GM21717 (cell line): ENCODE data around the gene ABCA12.
A peak's percentile ranks its signal among the peaks of the same experiment; 100 is the strongest.

Source experiments
- ATAC-seq: cut with Tn5 transposase; IDR thresholded peaks from one replicate; pipeline ENCODE4 v1.9.1; 2021; ENCODE audit warnings: mild to moderate bottlenecking, moderate library complexity; ENCODE audit not compliant: unreplicated experiment

The ABCA12 gene

DNA sequence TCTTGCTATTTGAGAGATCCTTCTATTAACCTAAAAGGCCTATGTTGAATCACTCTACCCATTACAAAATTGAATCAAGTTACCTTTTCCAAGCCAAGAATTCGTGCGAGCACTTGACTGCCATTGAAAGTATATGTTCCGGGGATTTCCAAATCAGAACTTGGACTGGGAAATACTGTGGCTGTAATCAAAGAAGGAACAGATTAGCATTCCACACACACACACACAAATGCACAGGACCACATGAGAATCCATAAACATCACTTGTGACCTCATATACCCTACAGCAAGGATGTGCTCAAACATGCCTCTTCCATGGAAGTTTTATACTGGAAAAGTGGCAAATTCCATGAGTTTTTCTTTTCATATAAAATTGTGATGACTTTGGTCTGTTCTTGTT is 86.0 kb downstream of the ABCA12 start:
- ATAC-seq, result no peak

DNA sequence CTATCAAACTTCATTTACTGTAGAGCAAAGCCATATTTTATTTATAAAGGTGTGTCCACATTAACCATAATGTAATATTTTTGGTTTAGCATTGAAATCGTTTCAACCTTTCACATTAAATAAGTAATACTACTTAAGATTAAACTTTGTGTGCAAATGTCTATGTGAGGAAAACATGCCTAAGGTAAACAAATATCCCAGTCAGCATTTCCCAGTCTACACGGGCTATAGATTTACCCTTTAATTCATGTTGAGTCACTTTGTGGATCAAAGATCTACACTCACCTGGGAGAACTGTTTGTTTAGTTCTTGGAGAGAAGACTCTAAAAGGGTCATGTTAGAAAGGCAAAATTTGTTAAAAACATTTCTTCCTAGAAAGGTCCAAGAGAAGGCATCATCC is 89.1 kb downstream of the ABCA12 start:
- ATAC-seq, result no peak

DNA sequence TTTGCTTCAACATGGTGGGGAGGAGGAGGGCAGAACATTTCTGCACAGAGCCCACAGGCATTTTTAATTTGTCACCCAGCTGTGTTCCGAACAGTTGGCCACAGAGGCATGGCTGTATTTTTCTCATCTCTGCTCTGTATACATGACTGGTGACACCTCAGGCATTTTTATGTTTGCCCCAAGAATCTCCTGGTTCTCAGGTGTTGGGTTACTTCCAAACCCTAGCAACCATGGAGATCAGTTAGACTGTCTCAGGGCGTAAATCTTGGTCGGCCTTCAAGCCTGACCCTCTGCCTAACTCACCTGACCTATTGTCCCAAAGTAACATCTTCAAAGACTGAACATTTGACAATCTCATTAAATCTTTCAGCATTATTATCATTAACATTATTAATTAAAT is 100.0 kb downstream of the ABCA12 start:
- ATAC-seq, result no peak

DNA sequence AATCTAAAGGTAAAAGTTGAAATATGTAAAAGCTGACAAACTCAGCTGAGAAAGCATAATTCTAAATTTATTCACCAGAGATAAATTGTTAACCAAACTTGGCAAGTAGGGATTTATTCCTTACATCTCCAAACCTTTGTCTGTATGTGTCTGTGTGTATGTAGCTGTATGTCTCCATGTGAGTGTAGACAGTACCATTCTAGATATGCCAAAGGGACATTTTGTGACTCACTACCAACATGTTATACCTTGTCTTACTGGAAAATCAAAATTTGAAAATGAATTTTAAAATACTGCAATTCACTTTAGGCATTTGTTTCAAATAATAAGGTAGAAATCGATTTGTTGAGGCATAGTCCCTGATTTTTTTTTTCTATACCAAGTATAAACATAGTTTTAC is 102.1 kb downstream of the ABCA12 start:
- ATAC-seq, result no peak

DNA sequence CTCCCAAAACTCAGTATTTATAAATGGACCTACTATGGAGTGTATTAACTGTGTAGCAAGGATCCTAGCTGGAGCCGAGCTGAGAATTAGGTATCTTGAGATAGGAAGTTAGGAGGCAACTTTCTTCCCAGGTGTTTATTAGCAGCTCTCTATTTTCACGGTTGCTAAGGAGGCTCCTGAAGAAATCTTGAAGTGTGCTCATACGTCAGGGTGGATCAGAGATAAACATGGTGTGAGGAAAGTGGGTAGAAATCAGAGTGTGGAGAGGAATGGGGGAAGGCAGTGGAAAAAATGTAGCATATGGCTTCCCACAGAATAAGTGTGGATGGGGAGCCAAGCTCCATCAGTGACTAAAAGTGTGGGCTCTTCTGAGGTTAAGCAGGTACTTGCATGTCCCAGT is 104.3 kb downstream of the ABCA12 start:
- no peak for ATAC-seq

DNA sequence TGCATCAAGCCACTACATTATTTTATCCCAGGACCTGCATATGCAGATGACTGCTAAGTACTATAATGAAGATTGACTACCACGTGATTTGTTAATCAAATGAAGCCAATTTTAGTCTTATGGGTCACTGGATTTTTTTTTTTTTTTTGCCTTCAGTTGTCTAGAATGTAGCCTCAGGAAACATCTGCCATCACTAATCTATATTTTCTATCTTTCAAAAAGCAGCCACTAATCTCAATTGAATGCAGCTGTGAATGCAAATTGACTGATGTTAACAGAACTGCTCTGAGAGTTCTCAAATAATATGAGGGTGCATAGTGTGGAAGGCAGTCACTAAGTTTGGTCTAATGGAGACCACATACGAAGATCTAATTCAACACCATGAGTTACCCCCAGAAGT is 106.3 kb downstream of the ABCA12 start:
- no peak for ATAC-seq

DNA sequence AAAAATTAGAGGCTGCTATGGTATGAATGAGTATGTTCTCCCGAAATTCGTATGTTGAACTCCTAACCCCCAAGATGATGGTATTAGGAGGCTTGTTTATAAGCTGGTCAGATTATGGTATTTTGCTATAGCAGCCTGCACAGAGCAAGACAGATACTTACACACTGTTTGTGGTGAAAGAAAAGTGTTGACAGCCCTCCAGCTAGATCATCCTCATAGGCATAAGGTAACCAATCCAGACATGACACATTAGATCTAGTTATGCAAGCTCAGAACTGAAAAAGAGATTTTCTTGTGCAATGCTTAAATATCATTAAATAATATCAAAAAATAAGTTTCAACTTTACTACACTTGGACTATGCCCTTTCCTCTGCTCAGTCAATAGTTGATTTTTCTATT is 107.1 kb downstream of the ABCA12 start:
- no peak for ATAC-seq

DNA sequence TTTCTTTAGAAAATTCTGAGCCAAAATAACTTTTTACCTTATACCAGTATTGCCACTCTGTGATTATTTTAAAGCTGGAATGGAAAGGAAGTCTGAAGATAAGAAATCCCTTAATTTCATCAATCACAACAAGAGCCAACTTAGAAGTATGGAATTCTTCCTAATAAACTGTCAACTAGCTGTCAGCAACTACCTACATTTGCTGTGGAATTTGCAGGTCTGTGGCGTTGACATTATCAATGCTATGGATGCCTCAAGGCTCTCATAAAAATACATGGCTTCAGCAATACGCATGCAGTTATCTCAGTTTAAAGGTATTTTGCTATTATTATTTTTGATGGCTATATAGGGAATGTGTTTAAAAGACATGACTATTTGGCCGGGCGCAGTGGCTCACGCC is 108.5 kb downstream of the ABCA12 start:
- no peak for ATAC-seq

DNA sequence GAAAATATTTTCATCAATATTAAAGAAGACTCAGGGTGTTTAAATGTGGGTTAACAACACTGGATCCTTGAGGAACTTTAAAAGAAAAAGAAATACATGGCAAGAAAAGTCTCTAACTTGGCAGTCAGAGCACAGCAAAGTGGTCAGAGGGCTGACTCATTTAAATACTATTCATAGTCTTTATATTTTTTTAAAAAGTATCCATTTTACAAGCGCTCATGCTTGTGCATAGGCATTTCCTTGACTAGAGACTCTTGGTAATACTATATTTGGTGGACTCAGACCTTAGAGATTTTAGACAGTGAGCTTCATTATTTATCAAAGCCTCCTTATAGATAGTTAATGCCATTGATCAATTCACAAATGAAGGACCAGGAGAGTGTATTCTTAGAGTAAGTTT is 110.2 kb downstream of the ABCA12 start:
- no peak for ATAC-seq

DNA sequence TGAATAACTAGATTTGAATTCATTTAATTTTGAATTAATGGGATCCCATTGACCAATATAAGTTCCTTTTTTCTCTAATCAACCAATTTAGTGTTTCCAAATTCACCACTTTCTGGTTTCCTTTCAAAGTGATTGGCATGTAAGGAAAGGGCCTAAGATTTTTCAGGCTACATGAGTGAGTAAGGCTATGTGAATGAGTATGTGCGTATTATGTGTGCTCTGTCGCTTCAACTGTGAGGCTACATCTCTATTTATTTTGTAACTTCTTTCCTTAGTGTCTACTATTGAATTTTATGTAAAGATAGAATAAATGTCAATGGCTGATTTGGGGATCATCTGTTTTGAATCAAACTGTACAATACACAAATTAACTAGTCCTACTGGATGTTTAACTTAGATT is 110.6 kb downstream of the ABCA12 start:
- no peak for ATAC-seq

DNA sequence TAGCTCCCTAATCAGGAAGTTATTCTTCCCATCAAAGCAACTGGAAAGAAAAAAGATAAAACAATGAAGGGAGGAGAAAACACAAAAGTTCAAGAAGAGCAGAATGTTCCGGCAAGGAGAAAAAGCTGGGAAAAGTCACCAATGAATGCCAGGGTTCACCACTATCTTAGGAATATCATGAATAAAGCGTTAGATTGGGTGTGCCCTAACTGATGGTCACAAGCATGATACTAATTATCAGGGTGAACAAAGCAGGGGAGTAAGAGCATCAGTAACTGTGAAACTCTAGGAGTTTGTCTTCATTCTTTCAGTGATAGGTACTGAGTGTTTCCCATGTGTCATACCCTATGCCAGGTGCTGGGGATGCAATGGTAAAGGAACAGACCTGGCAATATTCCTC is 115.5 kb downstream of the ABCA12 start:
- ATAC-seq, result no peak

DNA sequence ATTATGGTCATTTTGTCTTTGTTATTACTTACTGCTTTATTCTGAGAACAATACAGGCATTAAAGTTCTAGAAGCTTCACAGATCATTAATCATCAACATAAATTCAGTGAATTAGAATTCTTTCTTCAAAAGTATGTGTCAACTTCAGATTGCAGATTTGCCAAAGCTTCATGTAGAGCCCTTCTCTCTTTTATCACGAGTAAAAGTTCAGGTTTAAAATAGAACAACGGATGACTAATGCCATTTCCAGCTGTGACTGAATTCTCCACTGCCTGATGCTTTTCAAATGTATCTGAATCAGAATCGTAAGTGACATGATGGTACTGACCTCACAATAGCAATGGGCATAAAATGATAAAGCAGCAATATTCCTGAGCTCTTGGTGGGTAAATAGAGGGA is 116.0 kb downstream of the ABCA12 start:
- ATAC-seq, result no peak

DNA sequence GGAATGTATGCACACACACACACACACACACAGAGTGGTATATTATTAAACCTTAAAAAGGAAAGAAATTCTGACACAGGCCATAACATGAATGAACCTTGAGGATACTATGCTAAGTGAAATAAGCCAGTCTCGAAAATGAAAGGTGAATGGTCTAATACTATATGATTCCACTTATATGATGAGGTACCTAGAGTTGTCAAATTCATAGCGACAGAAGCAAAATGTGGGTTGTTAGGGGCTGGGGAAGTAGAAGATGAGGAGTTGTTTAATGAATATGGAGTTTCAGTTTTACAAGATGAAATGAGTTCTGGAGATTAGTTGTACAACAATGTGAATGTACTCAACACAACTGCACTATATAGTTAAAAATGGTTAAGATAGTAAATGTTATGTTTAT is 118.1 kb downstream of the ABCA12 start:
- ATAC-seq, result peak; percentile 63

DNA sequence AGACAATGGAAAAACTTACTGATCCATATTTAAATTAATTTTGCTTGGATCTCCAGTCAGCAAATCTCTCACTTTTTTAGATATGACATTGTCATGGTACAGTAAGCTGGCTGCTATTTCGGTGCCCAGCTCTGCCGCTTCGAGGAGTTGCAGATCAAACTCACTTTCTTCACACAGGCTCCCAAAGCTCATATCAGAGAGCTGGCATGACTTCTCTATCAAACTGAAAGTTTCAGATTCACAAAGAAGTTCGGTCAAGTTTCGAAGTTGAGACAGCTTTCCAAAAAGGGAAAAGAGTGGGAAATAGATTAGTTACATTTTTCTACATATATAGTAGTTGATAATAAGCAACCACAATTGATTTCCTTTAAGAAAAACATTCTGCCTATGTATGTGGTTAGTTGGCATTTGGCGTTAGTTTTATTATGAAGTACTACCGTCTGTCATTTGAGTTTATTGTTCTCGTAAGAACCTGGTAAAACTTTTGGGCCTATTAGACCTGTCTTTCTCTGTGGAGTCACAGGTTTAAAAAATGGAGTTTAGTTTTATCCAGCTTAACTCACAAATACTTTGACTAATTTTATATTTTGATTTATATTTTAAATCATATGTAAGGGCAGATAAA is 118.8 kb downstream of the ABCA12 start:
- peak; percentile 69 for ATAC-seq

DNA sequence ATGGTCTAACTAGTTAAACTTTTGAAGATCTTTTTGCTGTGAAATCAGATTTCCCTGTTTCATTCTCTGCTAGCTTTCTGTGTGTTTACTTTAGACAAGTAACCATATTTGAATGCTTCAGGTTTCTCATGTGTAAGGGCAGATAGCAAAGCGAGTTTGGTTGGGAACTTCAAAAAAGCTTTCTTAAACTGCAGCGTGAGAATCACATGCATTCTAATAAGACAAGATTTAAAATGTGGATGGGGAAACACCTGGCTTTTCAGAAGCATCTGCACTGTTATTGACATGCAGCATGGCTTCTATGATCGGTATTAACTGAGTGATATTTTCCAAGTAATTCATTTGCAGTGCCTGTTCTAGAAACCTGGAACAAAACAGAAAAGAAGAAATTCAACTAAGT is 119.3 kb downstream of the ABCA12 start:
- ATAC-seq, result peak; percentile 39

DNA sequence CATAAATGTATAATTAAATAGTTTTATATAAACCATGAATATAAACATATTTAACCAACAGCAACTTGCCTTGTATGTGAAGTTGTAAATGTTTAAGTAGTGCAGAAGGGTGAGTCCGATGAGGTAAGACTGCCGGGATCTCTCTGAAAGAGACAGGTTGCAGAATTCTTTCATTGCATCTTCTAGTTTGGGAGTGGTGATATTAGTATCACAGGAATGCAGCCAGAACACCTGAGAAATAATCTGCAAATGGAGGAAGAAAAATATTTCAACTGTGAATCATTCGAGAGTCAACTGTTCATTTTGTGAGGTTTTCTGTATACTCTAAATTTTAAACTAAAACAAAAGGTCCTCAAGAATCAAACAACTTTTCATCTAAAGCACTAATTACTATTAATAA is 123.0 kb downstream of the ABCA12 start:
- no peak for ATAC-seq

DNA sequence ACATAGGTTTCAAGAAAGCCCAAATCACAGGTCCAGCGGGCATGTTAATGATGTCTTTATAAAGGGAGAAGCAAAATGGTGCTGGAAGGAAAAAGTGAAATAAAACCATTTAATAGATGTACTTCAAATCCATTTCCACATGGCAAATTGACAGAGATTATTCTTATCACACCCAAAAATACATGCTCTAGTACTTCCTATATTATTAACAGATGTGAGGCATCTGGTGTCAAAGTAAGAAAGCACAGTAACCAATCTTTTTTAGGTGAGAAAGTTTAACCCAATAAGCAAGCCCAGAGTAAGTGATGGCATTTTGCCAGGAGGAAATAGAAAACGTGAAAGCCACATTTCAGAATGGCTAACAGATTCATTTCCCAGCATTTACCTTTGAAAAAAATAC is 128.0 kb downstream of the ABCA12 start:
- ATAC-seq, result no peak

DNA sequence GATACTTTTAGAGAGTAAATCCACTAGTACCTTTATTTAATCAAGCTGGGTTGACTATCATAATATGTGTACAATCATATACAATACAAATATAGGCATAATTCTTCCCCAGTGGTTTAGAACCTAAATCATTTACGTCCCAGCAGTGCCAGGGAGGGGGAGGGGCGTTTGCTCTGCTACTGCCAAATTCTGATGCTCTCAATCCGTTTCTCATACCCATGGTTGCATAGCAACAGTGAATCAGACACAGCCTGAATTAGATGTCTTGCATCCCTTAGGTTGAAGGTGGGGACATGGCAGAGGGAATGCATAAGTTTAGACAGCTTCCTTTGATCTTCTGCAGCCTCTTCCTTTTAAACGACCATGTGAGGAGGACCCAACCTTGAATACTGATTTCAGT is 135.4 kb downstream of the ABCA12 start:
- ATAC-seq, result no peak

DNA sequence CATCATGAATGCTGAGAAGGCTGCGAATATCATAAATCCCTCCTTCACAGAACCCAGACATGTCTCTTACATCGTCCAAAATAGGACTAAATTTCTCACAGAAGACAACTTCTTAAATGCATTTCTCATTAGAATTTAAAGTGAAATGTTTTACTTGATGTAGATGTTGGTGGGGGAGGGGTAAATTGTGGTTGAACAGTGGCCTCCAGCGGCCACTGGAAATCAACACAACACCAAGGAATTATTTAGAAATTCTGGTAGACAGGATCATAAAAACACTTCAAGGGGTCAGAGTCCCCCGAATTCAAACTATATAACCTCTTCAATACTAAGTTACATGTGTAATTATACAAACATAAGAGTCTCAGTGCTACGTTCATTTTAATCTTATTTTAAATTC is 135.9 kb downstream of the ABCA12 start:
- peak; percentile 66 for ATAC-seq

DNA sequence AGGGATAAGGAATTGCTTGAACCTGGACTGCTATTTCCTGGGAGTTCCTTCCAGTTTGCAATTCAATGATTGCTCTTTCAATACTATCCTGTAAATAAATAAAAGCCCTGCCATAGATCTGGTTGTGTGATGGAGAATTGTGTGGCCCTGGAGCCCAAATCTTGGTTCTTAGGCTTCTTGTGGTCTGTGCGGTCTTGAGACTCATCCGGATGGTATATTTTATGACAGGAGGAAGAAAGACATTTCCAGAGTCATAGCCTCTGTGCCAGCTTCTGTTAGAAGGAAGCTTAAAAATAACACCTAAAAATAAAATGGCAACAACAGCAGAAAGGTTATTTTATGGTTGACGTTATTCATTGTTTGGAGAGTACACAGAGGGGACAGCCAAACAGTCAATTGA is 137.7 kb downstream of the ABCA12 start:
- no peak for ATAC-seq

DNA sequence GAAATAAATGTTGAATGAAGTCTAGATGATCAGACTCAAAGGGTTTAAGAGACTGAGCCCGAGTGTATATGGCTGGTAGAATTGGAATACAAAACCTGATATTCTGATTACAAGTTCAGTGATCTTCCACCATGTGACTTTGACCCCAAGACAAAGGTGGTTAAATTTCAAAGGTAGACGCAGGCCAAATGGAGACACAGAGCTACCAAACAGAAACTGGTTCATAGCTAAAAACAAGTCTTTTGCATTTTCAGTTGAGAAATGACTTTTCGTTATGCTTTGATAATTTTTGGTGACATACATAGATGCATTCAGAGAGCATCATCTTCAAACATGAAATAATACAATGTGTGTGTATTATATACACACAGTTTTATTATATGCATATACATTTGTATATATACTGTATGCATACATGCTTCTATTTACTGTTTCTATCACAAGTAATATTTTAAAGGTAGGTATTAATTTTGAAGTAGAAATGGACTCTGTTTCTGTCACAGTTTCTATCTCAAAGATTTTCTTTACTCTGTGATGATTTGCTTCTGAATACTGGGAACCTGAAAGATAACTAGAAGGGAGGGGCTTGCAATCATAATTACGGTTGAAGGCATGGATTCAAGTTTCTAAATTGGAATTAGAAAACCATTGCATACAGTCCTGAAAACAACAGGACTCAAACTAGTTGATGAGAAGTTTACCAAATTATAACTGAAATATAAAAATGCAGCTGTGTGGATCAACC is 142.3 kb downstream of the ABCA12 start:
- ATAC-seq, result peak; percentile 94

DNA sequence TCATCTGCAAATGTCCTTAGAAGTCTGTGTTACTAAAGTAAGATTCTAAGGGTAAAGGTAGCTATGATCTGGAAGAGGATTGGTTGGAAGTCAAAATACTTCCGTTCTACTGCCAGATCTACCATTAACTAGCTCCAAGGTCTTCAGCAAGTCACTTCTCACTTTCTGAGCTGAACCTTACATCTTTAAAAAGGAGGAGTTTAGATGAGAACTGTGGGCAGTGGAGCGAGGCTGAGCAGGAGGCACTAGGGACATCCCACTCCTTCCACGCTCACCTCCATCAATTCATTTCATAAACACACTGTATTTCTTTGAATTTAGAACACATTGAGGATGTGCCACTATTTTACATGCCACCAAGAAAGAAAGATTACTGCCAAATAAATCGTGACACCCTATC is 143.0 kb downstream of the ABCA12 start:
- ATAC-seq, result peak; percentile 41

DNA sequence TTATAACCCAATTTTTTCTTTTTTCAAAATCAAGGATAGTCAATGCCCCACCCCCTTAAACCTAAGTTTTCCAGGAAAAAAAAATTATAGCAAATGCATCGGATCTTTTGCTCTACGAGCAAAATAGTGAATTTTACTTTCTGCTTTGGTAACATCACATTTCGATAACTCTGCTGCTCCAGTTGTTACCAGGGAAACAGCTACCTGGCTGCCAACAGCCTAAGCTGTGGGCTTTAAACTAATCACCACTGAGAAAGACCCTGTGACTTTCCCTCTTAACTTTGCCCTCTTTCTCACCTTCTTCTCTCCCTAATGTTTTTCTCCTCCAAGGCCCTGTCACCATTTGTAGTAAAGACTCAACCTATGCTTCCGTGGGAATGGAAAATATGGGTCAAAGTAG is 145.5 kb downstream of the ABCA12 start:
- no peak for ATAC-seq
